HG02759 (cell line): Measurements from ENCODE around the gene NMNAT1.
"Not testable (repeated sequence)": the region's sequence is repeated elsewhere in the genome, so short reads cannot be mapped to it uniquely, and the experiment has no call there.

ENCODE experiments used
- ATAC-seq: cut with Tn5 transposase; IDR thresholded peaks from one replicate; pipeline ENCODE4 v1.9.1; 2021; ENCODE audit warnings: mild to moderate bottlenecking, moderate library complexity; ENCODE audit not compliant: unreplicated experiment

The NMNAT1 gene

DNA sequence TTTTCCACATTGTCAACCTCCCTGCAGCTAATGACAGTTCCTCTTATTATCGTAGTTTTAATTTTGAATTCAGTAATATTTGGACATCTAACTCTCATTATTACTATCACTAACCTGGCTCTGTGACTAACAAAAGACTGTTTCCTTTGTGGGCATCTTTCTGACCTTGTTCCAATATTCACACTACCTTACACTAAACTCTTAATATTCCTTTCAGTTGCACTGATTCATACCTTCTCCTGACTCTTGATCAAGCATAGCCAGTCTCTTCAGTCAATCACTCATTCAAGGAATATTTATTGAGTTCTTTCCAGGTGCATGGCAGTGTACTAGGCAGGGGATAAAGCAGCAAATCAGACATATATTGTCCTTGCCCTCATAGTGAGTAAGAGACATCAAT lies 25.4 kb upstream of the NMNAT1 start:
- no peak for ATAC-seq

DNA sequence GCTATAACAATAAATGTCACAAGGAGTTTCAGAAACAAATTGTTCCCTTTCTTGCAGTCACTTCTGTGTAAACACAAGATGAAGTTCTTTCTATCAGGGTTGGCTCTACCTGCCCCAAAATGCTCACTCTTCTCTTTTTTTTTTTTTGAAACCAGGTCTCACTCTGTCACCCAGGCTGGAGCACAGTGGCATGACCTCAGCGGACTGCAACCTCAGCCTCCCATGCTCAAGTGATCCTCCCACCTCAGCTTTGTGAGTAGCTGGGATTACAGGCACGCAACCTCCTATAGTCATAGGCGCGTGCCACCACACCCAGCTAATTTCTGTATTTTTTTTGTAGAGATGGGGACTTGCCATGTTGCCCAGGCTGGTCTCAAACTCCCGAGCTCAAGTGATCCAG lies 22.7 kb upstream of the NMNAT1 start:
- no peak for ATAC-seq

DNA sequence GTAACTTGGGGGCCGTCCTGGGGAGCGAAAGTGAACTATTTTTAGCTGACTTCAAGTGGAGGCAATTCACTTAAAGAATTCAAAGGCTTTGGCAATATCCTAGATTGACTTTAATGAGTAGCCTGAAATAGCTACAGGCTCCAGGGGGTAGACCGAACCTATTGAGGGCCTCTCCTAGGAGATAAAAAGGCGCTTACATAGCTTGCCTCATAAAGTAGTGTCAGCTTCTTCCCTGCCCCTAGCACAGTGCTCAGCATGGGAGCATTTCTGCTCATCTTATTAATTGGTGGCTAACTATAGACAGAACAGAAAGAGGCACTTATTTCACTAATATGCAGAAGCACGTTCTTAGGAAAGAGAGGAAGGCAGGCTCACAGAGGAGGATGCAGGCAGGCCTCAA lies 20.9 kb upstream of the NMNAT1 start:
- ATAC-seq: no peak

DNA sequence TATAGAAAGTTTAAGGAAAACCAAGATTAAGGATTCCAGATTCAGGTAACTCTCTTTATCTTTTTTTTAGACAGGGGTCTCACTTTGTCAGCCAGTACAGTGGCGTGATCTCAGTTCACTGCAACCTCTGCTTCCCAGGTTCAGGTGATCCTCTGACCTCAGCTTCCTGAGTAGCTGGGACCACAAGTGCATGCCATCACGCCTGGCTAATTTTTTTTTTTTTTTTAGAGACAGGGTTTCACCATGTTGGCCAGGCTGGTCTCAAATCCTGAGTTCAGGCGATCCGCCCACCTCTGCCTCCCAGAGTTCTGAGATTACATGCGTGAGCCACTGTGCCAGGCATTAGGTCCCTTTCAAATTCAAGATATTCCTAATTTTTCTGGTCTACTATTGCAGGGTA lies 16.0 kb upstream of the NMNAT1 start:
- ATAC-seq: no peak

DNA sequence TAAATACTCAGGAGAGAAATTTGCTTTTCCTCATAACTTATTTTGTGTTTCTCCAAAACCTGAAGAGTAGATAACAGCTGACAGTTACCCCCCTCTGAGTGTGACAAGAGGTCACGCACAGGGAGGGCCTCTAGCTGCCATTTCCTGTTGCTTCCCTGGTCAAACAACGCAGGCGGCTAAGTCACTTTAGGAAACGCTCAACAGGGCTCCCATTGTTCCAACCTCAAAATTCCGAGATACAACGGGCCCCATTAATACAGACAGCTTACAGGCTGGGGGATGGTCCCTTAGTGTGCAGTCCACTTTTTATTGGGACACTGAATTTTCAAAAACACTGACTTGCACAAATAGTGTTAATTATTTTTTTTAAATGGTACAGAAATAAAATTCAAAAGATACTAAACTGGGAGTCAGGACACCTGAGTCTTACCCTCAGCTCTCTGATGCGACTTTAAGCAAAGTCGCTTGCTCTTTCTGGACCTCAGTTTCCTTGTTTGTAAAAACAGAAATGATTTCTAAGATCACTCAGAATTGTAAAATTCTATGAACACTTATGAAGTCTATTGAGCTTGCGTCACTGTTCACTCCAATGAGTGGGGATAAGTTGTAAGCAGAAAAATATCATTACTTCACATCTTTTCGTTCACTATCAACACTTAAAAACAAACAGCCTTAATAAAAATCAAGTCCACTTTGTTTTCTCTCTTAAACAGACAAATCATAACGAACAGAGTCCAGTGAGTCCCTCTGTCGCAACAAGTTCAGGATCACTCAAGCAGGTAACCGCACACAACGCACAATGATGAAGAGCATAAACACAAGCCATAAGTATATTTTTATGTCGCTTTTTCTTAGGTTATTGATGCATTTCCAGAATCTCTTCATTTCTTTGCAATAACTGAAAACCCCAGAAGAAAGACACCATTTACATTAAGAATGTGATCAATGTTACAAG lies 13.6 kb upstream of the NMNAT1 start:
- ATAC-seq: no peak

DNA sequence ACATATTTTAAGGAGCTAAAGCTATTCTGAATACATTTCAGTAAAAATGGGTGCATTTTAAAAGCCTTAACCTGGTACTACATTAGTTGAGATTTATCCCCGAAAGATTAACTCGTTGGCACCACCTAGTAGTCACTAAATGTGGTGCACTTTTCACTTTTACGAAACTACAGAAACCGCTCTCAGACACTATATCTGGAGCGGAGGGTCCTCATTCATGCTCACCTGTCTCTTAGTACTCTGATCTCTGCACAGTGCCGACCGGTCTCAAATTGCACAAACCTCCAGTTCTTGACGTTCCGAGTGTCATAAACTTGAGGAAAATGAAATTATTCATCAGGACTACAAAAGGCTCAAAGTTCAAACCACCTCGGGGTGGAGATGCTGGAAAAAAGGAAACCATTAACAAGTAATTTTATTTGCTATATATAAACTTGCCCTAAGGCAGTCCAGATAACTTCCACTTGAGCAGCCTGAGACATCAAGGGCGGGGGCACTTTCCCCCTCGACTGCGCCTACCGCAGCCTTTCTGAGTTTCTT lies 806 bp upstream of the NMNAT1 start:
- ATAC-seq: peak; percentile 17

DNA sequence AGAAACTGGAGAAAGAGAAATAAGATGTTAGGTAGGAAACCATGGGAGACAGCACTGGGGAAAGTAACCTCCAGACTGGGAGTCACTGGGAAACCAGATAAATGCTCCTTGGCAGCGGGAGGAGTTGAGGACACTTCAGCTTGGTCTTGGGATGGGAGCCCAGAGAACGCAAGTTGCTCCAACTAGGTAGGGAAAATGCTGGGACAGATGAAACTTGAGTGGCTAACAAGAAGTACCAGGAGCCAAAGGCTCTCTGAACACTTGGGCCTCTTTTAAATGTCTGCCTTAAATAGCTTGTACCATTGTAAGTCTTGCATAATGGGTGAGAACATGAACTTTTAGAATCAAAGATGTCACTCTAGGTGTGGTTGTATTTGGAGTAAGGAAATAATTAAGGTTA lies 3.0 kb downstream of the NMNAT1 start:
- ATAC-seq: no peak

DNA sequence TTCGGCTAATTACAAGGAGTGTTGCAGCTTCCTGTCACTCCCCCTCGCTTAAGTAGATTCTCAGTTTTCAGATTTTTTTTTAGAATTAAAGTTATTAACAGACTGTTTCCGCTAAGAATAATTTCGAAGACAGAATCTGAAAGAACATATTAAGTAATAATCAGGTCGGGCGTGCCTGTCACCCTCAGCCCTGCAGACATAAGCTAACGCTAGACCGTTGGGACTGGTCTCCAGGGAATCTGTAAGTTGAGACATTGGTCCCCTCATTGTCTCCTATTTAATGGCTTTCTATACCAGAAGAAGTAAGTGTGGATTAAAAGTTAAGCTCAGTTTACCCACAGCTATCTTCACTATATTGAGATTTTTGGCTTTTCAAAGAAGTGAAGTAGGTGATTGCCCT lies 14.5 kb downstream of the NMNAT1 start:
- ATAC-seq: no peak

DNA sequence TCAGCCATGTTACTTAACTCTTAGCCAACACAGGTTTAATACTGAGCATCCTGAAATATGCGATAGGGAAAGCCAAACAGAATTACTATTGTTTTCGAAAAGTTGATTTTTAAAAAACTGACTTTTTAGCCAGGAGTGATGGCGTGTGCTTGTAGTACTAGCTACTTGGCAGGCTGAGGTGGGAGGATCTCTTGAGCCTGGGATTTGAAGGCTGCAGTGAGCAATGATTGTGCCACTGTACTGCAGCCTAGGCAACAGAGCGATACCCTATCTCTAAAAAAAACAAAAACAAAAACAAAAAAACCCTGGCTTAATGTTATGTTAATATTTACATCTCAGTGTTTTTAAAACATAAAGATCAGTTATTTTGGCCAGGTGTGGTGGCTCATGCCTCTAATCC lies 16.7 kb downstream of the NMNAT1 start:
- no peak for ATAC-seq

DNA sequence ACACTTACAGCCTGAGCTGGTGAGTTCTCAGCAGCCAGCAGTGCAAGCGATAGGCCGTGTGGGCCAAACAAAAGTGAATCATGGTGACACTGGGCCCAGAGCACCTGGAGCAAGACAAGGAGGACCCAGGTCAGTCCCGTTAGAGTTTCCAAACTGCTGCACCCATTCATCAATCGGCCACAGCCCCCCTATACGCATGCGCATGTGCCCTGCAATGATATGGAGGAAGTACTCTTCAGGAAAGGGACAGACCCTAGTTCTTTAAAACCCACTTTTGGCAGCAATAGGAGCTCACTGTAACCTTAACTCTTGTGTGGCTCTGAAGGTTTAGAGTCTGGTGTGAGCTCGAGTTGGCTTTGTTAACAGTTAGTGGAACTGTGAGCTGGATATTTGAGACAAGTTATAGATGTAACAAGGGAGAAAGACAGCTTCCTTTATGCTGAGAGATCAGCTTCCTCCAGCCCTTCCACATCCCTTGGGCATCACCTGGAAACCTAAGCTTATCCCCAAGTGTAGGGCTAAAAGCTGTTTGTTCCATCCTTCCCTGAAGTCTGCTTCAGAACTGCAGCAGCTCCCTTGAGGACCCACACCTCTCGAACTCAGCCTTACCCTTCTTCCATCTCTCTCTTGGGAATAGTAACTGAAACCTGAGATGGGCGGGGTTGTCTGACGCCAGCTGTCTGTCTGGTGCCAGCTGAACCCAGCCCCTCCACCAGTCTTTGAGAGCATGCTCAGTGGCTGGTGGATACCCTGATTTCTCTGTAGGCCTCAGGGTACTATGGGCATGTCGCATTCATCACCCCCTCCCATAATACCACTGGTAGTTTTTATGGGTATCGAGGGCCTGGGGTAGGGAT lies 17.7 kb downstream of the NMNAT1 start:
- ATAC-seq: peak; percentile 47

DNA sequence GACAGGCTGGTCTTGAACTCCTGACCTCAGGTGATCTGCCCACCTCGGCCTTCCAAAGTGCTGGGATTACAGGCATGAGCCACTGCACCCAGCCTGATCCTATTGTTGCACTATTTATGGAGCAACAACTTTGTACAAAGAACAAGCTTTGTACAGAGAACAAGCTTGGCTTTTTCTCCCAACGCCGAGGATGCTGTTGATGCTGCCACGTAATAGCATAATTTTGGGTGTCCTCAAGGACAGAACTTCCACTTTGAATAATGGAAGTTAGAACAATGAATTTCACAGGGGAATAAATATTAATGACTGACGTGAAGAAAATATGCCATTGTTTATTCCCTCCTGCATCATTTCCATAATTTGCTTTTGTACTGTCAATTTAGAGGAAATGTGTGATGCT lies 41.0 kb downstream of the NMNAT1 start:
- ATAC-seq: no peak

DNA sequence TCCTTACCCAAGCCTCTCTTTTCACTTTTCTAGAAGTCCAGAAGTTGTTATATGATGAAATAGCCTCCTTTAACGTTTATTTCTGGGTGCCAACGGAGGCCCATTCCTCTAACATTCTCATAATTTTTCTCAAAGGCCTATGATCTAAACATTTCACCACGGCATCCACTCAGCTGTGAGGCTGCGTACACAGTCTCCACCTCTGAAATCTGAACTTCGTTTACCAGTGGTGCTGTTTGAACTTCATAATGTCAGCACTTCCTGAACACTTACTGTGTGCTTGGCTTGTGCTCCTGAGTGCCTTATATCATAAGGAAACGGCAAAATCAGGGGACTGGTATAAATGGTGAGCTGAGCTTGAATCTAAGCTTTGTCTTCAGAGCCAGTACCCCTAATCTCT lies 41.7 kb downstream of the NMNAT1 start:
- no peak for ATAC-seq

DNA sequence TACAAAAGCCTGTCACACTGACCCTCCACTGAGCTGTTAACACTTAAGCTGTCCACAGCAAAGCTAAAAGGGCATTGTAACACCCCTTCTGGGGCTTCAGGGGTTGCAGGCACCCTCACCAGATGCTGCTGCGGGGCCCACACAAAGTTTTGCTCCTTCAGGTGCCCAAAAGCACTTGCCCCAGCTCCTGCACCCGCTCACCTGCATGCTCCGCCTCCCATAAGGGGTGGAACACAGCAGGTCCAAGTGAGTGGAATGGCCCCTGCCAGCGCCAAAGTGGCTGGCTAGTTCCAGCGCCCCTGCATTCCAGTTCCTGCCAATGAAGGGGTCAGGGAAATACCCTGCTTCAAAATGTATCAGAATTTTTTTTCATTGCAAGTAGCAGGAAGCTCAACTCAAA lies 46.5 kb downstream of the NMNAT1 start:
- ATAC-seq: no peak

DNA sequence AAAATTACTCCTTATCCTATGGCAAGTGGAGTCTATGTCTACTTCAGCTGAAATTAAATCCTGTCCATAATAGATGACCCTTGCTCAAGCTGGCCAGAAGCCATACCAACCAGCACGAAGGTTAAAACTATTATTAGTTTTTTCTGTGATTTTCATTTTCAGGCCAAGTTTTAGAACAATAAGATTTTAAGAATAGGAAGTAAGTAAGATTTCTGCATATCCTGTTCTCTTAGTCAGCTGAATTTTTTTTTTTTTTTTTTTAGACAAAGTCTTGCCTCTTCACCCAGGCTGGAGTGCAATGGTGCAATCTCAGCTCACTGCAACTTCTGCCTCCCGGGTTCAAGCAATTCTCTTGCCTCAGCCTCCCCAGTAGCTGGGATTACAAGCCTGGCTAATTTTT lies 47.7 kb downstream of the NMNAT1 start:
- no peak for ATAC-seq

DNA sequence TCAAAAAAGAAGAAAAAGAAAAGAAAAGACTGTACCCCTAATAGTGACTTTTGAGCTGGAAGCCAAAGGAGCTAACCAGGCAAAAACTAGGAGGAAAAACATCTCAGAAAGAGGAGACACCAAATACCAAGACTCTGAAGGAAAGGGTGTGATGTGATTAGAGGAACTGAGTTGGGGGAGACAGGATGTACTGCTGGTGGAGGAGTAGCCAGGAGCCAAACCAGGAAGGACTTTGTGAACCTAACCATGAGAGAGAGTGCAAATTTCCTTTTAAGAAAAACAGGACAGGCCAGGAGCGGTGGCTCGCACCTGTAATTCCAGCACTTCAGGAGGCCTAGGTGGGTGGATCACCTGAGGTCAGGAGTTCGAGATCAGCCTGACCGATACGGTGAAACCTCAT lies 49.6 kb downstream of the NMNAT1 start:
- ATAC-seq: no peak

DNA sequence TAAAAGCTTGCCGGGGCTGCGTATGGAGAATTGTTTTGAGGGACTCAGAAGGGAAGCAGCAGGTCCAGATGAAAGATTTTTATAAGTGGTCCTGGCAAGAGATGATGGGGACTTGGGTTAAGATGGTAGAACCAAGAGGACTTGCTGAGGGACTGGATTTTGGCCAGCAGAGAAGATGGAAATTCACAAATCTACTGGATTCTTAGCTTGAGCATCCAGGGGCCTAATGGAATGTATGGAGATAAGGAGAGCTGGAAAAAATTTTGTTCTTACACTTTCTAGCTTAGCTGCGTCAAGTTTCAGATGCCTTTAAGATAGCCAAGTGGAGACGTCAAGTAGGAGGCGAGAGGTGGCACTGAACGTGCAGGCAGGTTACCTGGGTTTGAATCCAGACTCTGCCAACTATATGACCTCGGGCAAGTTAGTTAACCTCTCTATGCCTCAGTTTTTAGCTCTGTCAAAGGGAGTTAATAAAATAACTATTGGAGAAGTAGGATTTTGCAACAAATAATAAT lies 50.3 kb downstream of the NMNAT1 start:
- ATAC-seq: no peak

DNA sequence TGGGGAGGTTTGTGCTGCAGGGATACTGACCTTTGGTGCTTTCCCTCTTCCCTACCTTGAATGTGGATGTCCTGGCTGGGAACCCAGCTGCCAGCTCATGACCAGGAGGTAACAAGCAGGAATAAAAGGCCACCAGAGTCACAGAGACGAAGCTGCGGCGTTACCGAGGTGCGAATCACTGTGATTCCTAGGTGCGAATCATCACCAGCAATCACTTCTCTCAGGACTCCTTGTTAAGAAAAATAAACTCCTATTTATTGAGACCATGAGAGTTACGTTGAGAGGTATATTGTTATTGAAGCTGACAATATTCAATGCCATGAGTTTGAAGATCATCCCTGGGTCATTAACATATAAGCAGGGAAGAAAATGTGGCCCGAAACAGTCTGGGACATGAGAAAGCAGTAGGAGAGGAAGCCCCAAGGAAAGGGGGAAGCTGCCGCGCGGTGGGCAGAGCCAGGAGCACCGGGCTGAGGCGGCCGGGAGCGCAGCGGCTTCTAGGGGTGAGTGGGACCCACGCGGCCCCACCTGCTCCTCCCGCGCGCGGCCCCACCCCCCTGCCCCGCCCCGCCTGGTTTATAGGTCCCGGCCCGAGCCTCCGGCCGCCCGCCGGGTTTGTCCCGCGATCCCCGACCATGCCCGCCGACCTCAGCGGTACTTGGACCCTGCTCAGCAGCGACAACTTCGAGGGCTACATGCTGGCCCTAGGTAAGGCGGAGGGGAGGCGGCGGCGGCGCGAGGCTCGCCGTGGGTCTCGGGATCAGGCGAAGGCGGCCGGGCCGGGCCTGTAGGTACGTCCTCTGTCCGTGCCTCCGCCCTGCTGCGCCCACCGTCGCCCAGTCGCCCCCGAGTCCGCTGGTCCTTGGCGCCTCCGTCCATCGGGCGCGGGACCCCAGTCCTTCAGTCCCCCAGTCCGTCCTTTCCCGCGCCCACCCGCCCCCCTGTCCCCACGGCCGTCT lies 53.6 kb downstream of the NMNAT1 start, which contains the start of gene RBP7:
Gene RBP7 (plus strand): TSS at position 605 of the 959 bp plus-strand sequence. CDS start 31 bp downstream, at position 636.
- ATAC-seq: no peak

DNA sequence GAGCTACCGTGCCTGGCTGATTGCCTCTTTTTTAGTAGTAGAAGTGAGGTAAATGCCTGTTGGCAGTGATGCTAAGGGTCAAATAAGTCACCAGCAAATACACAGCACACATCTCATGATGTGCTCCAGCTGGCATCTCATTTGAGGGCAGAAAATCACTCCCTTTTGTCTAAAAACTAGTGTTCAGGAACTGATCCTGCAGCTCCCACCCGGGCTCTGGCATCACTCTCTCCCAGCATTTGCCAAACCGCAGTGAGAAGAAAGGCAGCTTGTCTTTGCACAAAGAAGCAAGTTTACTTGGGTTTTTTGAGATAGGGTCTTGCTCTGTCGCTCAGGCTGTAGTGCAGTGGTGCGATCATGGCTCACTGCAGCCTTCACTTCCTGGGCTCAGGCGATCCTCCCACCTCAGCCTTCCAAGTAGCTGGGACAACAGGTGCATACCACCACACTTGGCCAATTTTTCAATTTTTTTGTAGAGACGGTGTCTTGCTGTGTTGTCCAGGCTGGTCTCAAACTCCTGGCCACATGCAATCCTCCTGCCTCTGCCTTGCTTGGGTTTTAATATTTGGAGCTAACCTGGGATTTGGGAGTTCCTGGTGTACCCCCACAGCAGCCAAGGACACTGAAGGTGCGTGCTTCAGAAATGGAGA lies 57.9 kb downstream of the NMNAT1 start:
- ATAC-seq: no peak

DNA sequence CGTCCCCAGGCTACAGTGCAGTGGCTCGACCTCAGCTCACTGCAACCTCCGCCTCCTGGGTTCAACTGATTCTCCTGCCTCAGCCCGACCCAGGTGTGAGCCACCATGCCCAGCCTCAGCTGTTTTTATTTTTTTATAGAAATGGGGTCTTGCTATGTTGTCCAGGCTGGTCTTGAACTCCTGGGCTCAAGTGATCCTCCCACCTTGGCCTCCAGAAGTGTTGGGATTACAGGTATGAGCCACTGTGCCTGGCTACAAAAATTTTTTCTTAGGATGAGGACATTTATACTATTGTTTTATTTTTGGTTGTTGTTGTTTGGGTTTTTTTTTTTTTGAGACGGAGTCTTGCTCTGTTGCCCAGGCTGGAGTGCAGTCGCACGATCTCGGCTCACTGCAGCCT lies 62.0 kb downstream of the NMNAT1 start:
- ATAC-seq: not testable (repeated sequence)

DNA sequence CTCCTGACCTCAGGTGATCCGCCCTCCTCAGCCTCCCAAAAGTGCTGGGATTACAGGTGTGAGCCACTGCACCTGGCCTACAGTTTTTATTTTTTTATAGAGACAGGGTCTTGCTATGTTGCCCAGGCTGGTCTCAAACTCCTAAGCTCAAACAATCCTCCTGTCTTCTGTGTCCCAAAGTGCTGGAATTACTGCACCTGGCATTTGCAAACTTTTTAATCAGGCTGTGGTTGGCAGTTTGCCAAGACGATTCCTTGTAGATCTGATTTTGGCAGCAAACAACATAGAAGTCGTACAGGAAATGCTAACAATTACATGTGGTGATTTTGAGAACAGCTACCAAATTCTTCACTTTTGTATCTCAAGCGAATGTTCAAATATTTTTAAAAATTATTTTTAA lies 63.9 kb downstream of the NMNAT1 start:
- ATAC-seq: no peak
